Neural progenitor cell (in vitro differentiated cells): ENCODE results near the gene SERINC5.
"Not testable (repeated sequence)": the region's sequence is repeated elsewhere in the genome, so short reads cannot be mapped to it uniquely, and the experiment has no call there.

Experiments
- CTCF ChIP-seq: fragments of 200-600 bp; sonication (generic); IDR thresholded peaks from 2 replicates; pipeline ENCODE4 v1.5.1; 2017; ENCODE audit warnings: antibody characterized with exemption, mild to moderate bottlenecking
- EZH2 ChIP-seq: fragments of 200-600 bp; sonication (generic); IDR thresholded peaks from 2 replicates; pipeline ENCODE4 v1.6.1; 2017; ENCODE audit warnings: antibody characterized with exemption, mild to moderate bottlenecking, moderate library complexity
- EZH2phosphoT487 ChIP-seq: fragments of 200-600 bp; sonication (generic); IDR thresholded peaks from 2 replicates; pipeline ENCODE4 v1.6.1; 2017; ENCODE audit warnings: antibody characterized with exemption

GRCh38 chr5:80111376-80111990 lies 144.4 kb downstream of the SERINC5 start:
- not testable (repeated sequence) for TF ChIP-seq CTCF, EZH2, EZH2phosphoT487
